CD4-positive, alpha-beta T cell treated with Interleukin-1 beta for 1 hour (primary cell): ENCODE data around the gene SLC25A44.

ENCODE experiments used
- DNase-seq, 2 donors: peaks; one replicate each; pipeline ENCODE4 v3.0.0-alpha.2; 2020 to 2022

Gene SLC25A44

DNA sequence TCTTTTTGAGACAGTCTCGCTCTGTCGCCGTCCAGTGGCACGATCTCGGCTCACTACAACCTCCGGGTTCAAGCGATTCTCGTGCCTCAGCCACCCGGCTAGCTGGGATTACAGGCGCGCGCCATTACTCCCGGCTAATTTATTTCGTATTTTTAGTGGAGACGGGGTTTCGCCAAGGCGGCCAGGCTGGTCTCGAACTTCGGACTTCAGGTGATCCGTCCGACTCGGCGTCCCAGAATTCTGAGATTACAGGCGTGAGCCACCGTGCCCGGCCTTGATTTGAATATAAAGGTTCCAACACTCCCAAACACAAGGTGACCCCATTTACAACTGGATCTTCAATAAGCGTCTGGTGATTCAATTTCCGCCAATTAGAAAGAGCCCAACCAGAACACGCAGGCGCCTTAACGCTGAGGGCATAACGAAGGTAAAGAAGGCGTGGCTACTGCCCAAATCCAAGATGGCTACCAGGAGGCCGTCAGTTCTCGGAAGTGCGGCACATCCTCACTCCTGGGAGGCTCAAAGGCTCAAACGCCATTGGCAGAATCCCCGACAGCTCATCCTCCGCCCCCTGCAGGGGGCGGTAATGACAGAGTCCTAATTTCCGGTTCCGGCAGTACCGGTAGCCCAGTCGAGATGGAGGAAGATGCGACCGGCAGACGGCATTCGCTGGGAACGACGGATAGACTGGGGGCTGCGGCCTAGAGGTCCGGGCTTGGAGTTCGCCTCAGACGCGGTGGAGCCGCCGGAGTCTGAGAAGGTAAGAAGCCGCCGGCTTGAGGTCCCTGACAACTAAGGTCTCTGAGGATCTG is at the start of gene SLC25A44:
Gene SLC25A44, plus strand, starts transcription at position 617 of the 812 bp plus-strand sequence. CDS start 5,744 bp downstream, outside the sequence.
- peak; percentile 98 to 99 for DNase-seq

DNA sequence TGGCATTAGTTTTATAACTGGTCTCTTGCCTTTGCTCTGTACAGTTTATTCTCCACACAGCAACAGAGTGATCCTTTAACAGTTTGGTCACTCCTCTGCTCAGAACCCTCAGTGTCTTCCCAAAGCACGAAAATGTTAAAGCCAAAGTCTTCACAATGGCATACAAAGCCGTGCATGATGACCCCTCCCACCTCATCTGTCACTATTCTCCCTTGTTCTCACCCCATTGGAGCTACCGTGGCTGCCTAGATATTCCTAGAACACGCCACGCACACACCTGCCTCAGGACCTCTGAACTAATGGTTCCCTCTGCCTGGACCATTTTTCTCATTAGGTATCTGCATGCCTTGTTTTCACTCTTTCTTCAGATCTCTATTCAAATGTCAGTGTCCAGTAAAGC is 49.2 kb upstream of the SLC25A44 start:
- DNase-seq = peak in 1 of 2 donors; percentile 38

DNA sequence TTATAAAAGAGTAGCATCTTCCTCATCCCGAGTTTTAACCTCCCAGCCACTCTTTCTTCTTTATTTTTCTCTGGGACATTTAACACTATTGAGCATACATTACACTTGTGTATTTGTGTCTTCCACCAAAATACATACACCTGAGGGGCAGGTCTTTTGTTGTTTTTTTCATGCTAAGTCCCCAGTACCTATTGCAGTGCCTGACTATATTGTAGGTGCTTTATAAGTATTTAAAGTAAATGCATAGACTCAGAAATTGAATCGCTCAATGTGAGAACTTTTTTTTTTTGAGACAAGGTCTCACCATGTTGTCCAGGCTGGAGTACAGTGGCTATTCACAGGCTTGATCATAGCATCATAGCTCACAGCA is 48.3 kb upstream of the SLC25A44 start:
- no peak for DNase-seq

- DNase-seq = peak; percentile 57 to 80
These were observed 47.7 kb upstream of the SLC25A44 start for GRCh38 chr1:156146020-156146768.

GRCh38 chr1:156146769-156147405 is 47.0 kb upstream of the SLC25A44 start:
- DNase-seq = peak in 1 of 2 donors; percentile 28

GRCh38 chr1:156148216-156148615 is 45.7 kb upstream of the SLC25A44 start:
- DNase-seq = peak; percentile 32 to 67

DNA sequence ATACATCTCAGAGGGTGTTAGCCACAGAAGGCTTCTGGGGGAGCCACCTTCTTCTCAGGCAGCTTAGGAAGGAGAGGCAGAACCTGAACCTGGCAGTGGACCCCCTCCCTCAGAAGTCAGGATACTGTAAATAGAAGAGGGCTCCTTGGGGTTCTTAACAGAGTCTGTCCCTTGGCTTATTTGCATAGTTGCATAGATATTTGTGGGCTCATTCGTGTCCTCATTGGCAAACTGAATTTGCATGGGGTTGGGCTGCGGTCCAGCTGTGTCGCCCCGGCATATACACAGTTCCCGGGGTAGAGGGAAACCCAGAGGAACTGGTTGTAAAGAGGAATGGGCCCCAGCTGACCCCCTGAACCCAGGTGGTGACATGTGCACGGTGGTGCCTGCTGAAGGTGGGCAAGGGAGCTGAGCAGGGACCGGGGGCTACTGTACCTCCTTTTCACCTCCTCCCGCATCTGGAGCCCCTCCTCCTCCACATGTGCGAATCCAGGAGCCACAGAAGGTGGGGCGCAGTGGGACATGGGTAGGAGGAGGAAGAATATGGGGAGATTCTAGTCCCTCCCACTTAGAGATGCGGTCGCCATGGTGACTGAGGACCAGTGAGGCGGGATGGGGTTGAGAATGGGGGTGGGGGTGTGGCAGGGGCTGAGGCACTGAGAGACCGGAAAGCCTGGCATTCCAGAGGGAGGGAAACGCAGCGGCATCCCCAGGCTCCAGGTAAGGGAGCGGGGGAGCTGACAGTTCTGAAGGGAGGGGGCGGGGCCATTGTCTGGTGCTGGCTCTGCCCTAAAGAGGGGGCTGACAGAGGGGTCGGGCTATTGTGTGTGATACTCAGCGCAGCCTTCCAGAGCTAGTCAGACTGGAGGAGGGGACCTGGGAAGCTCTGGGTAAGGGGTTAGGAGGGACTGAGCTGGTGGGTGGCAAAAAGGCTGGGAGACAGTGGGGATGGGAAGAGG is 44.3 kb upstream of the SLC25A44 start:
- peak; percentile 16 to 32 for DNase-seq

DNA sequence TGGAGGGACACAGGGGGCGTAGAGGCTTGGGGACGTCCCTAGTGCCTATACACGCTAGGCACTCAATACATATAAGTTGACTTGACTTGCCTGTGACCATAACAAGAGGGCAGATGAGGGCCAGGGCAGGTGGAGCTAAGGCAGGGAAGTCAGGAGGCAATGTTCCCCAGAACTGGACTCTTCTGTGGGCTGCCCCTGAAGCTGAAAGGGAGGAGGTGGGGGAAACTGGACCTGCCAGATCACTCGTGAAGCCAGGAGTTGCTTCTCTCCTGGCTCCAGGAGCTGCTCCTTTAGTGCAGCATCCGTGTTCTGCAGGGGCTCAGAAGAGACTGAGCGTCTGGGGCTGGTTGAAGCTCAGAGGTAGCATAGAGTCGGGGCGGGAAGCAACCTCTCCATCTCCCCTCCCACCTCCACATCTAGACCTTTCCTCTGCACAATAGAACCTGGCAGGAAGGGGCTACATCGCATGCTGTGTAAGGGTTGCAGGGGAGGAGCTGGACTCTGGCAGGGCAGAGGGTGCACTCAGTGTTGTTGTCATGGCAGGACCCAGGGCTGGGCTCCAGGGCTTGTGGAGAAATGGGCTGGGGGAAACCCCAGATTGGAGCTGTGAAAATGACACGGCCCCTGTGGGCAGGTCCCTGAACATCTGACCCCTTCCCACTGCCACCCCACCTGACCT is 43.4 kb upstream of the SLC25A44 start:
- DNase-seq = peak; percentile 18 to 37

DNA sequence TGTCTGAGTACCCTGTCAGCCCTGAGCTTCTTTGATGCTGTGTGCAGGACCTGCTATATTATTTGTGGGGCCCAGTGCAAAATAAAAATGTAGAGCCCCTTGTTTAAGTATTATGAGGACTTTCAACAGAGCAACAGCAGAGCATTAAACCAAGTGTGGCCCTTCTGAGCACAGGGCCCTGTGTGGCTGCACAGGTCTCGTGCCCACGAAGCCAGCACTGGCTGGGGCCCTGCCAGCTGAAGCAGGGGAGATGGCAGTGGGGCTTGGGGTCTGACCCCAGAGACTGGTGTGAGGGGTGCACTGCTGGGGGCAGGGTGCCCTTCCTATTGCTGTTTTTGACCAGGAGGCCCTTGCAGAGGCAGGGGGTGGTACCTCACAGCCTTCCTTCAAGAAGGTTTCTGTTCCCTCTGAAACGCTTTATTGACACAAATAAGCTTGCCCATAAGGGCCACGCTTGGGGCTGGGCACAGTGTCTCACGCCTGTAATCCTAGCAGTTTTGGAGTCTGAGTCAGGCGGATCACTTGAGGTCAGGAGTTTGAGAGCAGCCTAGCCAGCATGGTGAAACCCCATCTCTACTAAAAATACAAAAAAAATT is 42.7 kb upstream of the SLC25A44 start:
- peak; percentile 24 to 62 for DNase-seq

DNA sequence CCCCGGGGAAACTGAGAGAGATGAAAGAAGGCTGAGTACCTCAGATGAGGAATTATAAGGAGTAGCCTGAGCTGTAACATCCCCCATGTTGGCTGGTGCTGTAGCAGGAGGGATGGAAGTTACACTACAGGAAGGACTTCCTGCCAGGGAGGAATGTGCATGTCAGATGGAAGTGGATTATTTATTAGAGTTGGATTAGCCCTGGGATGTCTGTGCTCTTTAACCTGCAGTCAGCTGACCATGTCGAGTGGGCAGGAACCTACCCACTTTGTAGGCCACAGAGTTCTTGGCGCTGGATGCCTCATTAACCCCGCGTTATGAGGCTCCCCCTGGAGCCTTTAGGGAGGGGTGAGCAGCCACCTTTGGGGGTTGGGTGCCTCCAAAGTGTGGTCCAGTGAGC is 41.3 kb upstream of the SLC25A44 start:
- no peak for DNase-seq

DNA sequence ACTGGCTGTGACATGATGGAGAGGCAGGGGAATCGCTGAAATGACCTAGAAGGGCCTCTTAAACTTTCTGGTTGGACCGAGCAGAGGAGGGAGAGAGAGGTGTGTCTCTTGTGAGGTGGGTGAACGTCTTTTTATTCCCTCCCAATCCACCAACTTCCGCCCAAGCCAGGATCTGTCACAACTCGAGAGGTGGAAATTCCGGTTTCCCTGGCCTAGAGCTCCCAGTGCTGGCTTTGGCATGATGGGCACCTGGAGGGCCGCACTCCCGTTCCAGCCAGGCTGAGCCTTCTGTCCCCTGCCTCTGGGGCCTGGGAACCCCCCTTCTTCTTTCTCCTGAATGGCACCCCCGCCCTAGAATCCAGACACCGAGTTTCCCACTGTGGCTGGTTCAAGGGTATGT is 40.5 kb upstream of the SLC25A44 start, which contains the start of gene SEMA4A:
Gene SEMA4A, plus strand, starts transcription at position 224 of the 400 bp plus-strand sequence. CDS start 994 bp downstream, outside the sequence.
- DNase-seq = no peak

DNA sequence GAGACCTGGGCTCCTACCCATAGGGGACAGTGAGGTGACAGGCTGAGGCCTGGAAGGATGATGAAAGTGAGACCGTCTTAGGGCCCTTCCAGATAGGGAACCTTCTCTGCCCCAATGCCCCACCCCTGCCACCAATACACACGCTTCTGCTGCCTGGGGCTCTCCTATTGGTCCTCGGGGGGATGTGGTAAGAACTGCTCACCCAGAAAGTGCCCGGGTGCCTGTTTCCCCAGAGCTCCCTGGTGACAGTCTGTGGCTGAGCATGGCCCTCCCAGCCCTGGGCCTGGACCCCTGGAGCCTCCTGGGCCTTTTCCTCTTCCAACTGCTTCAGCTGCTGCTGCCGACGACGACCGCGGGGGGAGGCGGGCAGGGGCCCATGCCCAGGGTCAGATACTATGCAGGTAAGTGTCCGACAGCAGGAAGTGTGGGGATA is 39.6 kb upstream of the SLC25A44 start:
- DNase-seq = peak; percentile 63 to 85

- DNase-seq = no peak
These were observed 38.0 kb upstream of the SLC25A44 start for GRCh38 chr1:156155756-156156510.

- DNase-seq = peak in 1 of 2 donors; percentile 17
These were observed 36.4 kb upstream of the SLC25A44 start for GRCh38 chr1:156157506-156157905.

DNA sequence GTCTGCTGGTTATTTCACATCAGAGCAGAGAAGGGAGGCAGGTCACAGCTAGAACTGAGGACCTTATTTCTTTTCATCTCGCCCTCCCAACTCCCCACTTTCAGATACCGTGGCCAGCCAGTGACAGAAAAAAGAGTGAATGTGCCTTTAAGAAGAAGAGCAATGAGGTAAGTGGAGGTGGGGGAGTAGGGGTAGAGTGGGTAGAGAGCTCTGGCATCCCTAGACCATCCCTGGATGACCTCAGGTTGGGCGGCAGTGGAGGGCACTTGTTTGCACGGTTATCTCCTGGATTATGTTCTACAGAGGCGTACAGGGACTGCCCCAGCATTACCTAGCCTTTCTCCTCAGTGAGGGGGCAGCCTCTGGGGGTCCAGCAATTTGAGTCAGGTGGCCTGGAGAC is 35.9 kb upstream of the SLC25A44 start:
- no peak for DNase-seq

DNA sequence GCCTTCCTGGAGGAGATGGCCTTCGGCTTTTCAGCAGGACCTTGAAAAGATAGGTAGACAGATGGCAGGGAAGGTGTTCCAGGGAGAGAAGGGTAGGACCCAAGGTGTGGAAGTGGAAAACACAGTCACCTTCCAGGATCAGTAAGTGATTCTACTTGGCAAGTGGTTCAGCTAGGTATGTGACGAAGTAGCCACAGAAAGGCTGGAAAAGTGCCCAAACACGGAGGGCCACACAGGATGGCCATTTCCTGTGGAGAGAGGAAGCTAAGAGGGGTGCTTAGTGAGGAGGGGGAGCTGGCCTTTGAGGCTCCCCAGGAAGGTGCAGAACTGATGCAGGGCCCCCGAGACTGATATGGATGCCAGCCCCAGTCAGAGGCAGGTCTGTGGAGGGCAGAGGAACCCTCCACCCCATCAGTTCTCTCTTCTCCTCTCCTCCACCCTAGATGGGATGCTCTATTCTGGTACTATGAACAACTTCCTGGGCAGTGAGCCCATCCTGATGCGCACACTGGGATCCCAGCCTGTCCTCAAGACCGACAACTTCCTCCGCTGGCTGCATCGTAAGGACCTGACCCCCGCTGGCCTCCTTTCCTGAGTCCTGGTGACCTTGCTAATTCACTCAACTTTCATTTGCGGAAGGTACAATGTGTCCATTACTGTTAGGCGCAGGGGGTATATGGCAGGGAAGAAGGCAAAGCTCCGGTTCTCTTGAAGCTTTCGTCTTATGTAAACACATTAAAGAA is 33.7 kb upstream of the SLC25A44 start:
- DNase-seq = no peak

- peak; percentile 69 to 75 for DNase-seq
These were observed 33.1 kb upstream of the SLC25A44 start for GRCh38 chr1:156160743-156161171.

DNA sequence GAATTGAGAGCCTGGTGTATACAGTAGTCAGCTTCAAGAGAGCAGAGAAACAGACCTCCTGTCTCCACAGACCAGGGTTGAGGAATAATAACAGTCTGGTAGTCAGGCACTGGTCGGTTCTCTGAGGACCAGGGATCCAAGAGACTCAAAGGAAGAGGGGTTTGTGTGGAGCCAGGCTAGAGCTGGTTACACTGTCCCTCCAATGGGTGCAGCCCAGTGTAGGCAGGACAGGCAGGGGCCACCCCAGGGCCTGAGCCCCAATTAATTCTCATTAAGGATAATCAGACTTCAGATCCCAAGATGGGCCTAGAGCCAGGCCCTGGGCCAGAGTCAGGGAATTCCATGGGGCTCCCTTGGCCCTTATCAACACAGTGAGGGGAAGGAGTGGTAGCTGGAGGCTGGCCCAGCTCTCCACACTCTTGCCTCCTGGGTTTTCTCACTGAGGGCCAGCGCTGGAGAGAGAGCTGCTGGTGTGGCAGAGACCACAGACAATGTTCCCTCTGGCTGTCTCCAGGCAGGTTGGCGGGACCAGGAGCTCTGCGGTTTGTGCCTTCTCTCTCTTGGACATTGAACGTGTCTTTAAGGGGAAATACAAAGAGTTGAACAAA is 31.4 kb upstream of the SLC25A44 start:
- DNase-seq = no peak

DNA sequence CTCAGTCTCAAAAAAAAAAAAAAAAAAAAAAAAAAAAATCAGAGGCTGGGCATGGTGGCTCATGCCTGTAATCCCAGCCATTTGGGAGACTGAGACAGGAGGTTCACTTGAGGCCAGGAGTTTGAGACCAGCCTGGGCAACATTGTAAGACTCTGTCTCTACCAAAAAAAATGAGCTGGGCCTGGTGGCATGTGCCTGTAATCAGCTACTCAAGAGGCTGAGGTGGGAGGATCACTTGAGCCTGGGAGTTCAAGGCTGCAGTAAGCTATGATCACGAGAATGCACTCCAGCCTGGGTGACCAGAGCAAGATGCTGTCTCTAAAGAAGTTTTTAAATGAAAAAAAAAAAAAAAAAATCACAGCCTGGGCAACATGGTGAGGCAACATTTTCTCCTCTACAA is 30.2 kb upstream of the SLC25A44 start:
- DNase-seq = no peak
